ENCODE measurements around the gene CD99. TPM values are rescaled to one million over a fixed set of nuclear protein-coding genes. Genes with fewer than 3 reads are reported as not detected.
A peak's percentile ranks its signal among the peaks of the same experiment; 100 is the strongest.

Gene CD99
- total RNA-seq, 1 experiment from 2014 or later = 463 TPM

DNA sequence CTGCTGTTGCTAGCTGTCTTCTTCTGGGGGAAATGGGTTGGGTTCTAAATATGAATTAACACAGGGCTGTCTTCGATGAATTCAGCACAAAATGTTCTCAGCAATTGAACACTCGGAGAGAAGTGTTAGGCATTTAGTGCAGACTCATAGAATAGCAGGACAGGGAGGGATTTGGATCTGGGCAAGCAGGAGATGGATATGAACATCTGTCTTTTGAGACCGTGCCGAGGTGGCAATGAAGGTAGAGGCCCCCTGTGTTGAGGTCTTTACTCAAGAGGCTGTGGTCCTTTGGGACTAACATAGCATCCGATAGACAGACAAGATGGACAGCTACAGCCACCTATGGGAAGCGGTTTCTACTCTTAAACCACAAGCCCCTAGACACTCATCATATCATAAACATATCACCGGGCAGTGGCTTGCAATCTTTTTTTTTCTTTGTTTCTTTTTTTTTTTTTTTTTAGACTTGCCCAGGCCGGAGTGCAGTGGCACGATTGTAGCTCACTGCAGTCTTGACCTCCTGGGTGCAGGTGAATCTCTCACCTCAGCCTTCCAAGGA is 6.7 kb downstream of the CD99 start:
- H3K9me3 ChIP-seq (replicated peaks) = no peaks in the 10 kb centered on the region
- peak; percentile 31 to 64 for DNase-seq (ENCODE audit: low read depth in 1 of 2, low spot score in 2 of 2)
- no peaks in the 10 kb centered on the region for H3K27me3 ChIP-seq (replicated peaks)
- peak overlapping the region; percentile 49 for H3K27ac ChIP-seq
- H3K36me3 ChIP-seq = peaks cover 58% of the 10 kb centered on the region
- H3K4me1 ChIP-seq (replicated peaks) = peaks cover 54% of the 10 kb centered on the region
- 0 out of 2 replicates have a peak overlapping the region, but pooled peaks have one; percentile 7 for H3K4me3 ChIP-seq

- peaks cover 50% of the 10 kb centered on the region for H3K4me1 ChIP-seq (replicated peaks)
- no peak overlapping the region for H3K4me3 ChIP-seq
- no peak overlapping the region for H3K27ac ChIP-seq
- DNase-seq (ENCODE audit: low read depth in 1 of 2, low spot score in 2 of 2) = no peak
- H3K36me3 ChIP-seq = peaks cover 61% of the 10 kb centered on the region
- H3K9me3 ChIP-seq (replicated peaks) = no peaks in the 10 kb centered on the region
- H3K27me3 ChIP-seq (replicated peaks) = no peaks in the 10 kb centered on the region
These were observed 7.5 kb downstream of the CD99 start for GRCh38 chrX:2698604-2699003.

GRCh38 chrX:2699959-2700358 is 8.9 kb downstream of the CD99 start:
- H3K36me3 ChIP-seq = peaks cover 61% of the 10 kb centered on the region
- no peaks in the 10 kb centered on the region for H3K9me3 ChIP-seq (replicated peaks)
- DNase-seq (ENCODE audit: low read depth in 1 of 2, low spot score in 2 of 2) = no peak
- H3K27me3 ChIP-seq (replicated peaks) = no peaks in the 10 kb centered on the region
- H3K27ac ChIP-seq = no peak overlapping the region
- H3K4me3 ChIP-seq = no peak overlapping the region
- peaks cover 36% of the 10 kb centered on the region for H3K4me1 ChIP-seq (replicated peaks)

DNA sequence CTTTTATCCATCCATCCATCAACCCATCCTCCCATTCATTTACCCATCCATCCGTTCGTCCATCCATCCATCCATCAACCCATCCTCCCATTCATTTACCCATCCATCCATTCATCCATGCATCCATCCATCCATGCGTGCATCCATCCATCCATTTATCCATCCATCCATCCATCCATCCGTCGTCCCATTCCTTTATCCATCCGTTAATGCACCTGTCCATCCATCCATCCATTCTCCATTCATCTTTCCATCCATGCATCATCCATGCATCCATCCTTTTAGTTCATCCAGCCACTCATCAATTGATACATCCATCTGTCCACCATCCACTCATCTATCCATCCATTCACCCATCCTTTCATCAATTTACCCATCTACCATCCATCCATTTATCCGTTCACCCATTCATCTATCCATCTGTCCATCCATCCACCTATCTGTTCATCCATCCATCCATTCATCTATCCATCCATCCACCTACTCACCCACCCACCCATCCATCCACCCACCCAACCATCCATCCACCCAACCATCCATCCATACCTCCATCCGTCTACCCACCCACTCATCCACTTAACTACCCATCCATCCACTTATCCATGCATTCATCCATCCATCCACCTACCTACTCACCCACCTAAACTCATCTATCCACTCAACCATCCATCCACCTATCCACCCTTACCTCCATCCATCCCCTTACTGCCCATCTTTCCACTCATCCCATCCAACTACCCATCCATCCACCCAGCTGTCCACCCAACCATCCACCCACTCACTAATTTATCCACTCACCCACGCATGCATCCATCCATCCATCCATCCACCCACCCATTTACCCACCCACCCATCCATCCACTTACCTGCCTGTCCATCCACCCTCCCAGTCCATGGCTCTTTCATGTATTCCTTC is 9.6 kb downstream of the CD99 start:
- H3K4me1 ChIP-seq (replicated peaks) = peaks cover 29% of the 10 kb centered on the region
- H3K36me3 ChIP-seq = peaks cover 61% of the 10 kb centered on the region
- no peaks in the 10 kb centered on the region for H3K9me3 ChIP-seq (replicated peaks)
- H3K27me3 ChIP-seq (replicated peaks) = no peaks in the 10 kb centered on the region
- H3K27ac ChIP-seq = no peak overlapping the region
- no peak overlapping the region for H3K4me3 ChIP-seq
- no peak for DNase-seq (ENCODE audit: low read depth in 1 of 2, low spot score in 2 of 2)

- Histone ChIP-seq H3K4me1 (replicated peaks) (peaks cover 20% of the 10 kb centered on the region), H3K27ac (no peak overlapping the region), H3K9me3 (replicated peaks) (no peaks in the 10 kb centered on the region), H3K27me3 (replicated peaks) (no peaks in the 10 kb centered on the region), H3K36me3 (peaks cover 58% of the 10 kb centered on the region), H3K4me3 (no peak overlapping the region)
- DNase-seq (ENCODE audit: low read depth in 1 of 2, low spot score in 2 of 2) = no peak
These were observed 10.5 kb downstream of the CD99 start for GRCh38 chrX:2701600-2701999.

- peaks cover 22% of the 10 kb centered on the region for H3K4me1 ChIP-seq (replicated peaks)
- DNase-seq (ENCODE audit: low read depth in 1 of 2, low spot score in 2 of 2) = no peak
- H3K4me3 ChIP-seq = no peak overlapping the region
- H3K27me3 ChIP-seq (replicated peaks) = no peaks in the 10 kb centered on the region
- no peaks in the 10 kb centered on the region for H3K9me3 ChIP-seq (replicated peaks)
- H3K27ac ChIP-seq = no peak overlapping the region
- H3K36me3 ChIP-seq = peaks cover 51% of the 10 kb centered on the region
These were observed 12.9 kb downstream of the CD99 start for GRCh38 chrX:2703991-2704369.

- DNase-seq (ENCODE audit: low read depth in 1 of 2, low spot score in 2 of 2) = no peak
- peaks cover 35% of the 10 kb centered on the region for H3K4me1 ChIP-seq (replicated peaks)
- H3K36me3 ChIP-seq = peaks cover 48% of the 10 kb centered on the region
- H3K9me3 ChIP-seq (replicated peaks) = no peaks in the 10 kb centered on the region
- H3K27ac ChIP-seq = no peak overlapping the region
- no peaks in the 10 kb centered on the region for H3K27me3 ChIP-seq (replicated peaks)
- no peak overlapping the region for H3K4me3 ChIP-seq
These were observed 14.1 kb downstream of the CD99 start for GRCh38 chrX:2705046-2705832.

DNA sequence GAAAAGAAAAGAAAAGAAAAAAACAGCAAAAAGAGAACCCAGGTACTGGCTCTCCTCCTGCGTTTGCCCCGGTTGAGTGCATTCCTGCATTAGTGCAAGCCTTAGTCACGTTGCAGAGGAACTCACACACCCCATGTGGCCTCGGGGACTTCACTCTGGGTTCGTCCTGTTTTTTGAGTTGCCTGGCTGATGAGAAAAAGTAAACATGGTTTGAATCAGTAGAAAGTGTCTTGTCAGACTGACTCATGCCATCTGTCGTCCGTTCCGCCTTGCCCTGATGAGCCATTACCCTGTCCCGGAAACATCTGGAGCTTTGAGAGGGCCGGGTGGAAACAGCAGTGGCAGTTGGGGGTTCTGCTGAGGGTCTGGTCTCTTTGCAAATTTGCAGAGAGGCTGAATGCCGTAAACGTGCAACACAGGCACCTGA is 16.3 kb downstream of the CD99 start:
- Histone ChIP-seq H3K9me3 (replicated peaks) (no peaks in the 10 kb centered on the region), H3K4me1 (replicated peaks) (peaks cover 42% of the 10 kb centered on the region), H3K27ac (peak overlapping the region; percentile 64), H3K36me3 (peaks cover 43% of the 10 kb centered on the region), H3K4me3 (no peak overlapping the region), H3K27me3 (replicated peaks) (no peaks in the 10 kb centered on the region)
- peak; percentile 89 to 94 for DNase-seq (ENCODE audit: low read depth in 1 of 2, low spot score in 2 of 2)

DNA sequence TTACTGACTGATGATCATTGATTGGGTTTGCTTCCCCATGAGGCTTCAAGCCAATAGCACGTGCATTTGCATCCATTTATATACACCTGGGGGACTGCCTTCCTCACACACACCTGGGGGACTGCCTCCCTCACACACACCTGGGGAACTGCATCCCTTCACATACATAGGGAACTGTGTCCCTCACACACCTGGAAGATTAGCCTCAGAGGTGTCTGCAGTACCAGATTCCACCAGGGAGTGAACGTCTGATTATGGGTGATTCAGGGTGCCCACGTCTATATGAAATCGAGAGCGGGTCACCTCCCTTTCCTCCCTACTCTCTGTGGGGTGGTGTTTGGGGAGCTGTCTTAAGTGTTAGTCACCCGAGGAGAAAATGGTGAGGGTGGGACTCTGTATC is 16.9 kb downstream of the CD99 start:
- H3K27ac ChIP-seq = peak overlapping the region; percentile 64

GRCh38 chrX:2708592-2709188 is 17.6 kb downstream of the CD99 start:
- Histone ChIP-seq H3K27me3 (replicated peaks) (no peaks in the 10 kb centered on the region), H3K36me3 (peaks cover 49% of the 10 kb centered on the region), H3K9me3 (replicated peaks) (no peaks in the 10 kb centered on the region), H3K4me1 (replicated peaks) (peaks cover 42% of the 10 kb centered on the region), H3K27ac (peak overlapping the region; percentile 64; the same call in 1 of the 2 replicates), H3K4me3 (no peak overlapping the region)
- no peak for DNase-seq (ENCODE audit: low read depth in 1 of 2, low spot score in 2 of 2)

More for the DNA sequence above, 16.9 kb downstream of the CD99 start:
- Histone ChIP-seq H3K4me3 (no peak overlapping the region), H3K36me3 (peaks cover 48% of the 10 kb centered on the region), H3K4me1 (replicated peaks) (peaks cover 42% of the 10 kb centered on the region), H3K27me3 (replicated peaks) (no peaks in the 10 kb centered on the region), H3K9me3 (replicated peaks) (no peaks in the 10 kb centered on the region)
- DNase-seq (ENCODE audit: low read depth in 1 of 2, low spot score in 2 of 2) = no peak

- DNase-seq (ENCODE audit: low read depth in 1 of 2, low spot score in 2 of 2) = no peak
- H3K27ac ChIP-seq = peak overlapping the region; percentile 88
- H3K9me3 ChIP-seq (replicated peaks) = no peaks in the 10 kb centered on the region
- peaks cover 42% of the 10 kb centered on the region for H3K4me1 ChIP-seq (replicated peaks)
- peaks cover 48% of the 10 kb centered on the region for H3K36me3 ChIP-seq
- H3K27me3 ChIP-seq (replicated peaks) = no peaks in the 10 kb centered on the region
- no peak overlapping the region for H3K4me3 ChIP-seq
These were observed 18.5 kb downstream of the CD99 start for GRCh38 chrX:2709556-2709955.

- Histone ChIP-seq H3K4me1 (replicated peaks) (peaks cover 42% of the 10 kb centered on the region), H3K36me3 (peaks cover 48% of the 10 kb centered on the region), H3K27ac (peak overlapping the region; percentile 88), H3K9me3 (replicated peaks) (no peaks in the 10 kb centered on the region), H3K4me3 (no peak overlapping the region), H3K27me3 (replicated peaks) (no peaks in the 10 kb centered on the region)
- DNase-seq (ENCODE audit: low read depth in 1 of 2, low spot score in 2 of 2) = peak; percentile 61 to 89
These were observed 19.1 kb downstream of the CD99 start for GRCh38 chrX:2710041-2710840.

GRCh38 chrX:2711441-2711840 is 20.3 kb downstream of the CD99 start:
- Histone ChIP-seq H3K27me3 (replicated peaks) (no peaks in the 10 kb centered on the region), H3K4me1 (replicated peaks) (peaks cover 42% of the 10 kb centered on the region), H3K4me3 (no peak overlapping the region), H3K9me3 (replicated peaks) (no peaks in the 10 kb centered on the region), H3K36me3 (peaks cover 56% of the 10 kb centered on the region), H3K27ac (no peak overlapping the region)
- no peak for DNase-seq (ENCODE audit: low read depth in 1 of 2, low spot score in 2 of 2)

Data from SJSA1 (cell line).